HG03571 (cell line): ENCODE data around the gene AMER2.

Experiments used
- ATAC-seq: cut with Tn5 transposase; IDR thresholded peaks from one replicate; pipeline ENCODE4 v1.9.1; 2021; ENCODE audit not compliant: unreplicated experiment

The AMER2 gene

GRCh38 chr13:25171517-25172302 is at the start of gene AMER2:
Gene AMER2, minus strand, starts transcription at chr13:25172288. Its CDS starts 669 bp downstream, at chr13:25171619.
- no peak for ATAC-seq

GRCh38 chr13:25218019-25218418 is 45.9 kb upstream of the AMER2 start:
- no peak for ATAC-seq

GRCh38 chr13:25217023-25217885 is 45.2 kb upstream of the AMER2 start:
- no peak for ATAC-seq

- no peak for ATAC-seq
Measured at GRCh38 chr13:25215253-25215575, 43.1 kb upstream of the AMER2 start.

GRCh38 chr13:25214491-25215252 is 42.6 kb upstream of the AMER2 start:
- no peak for ATAC-seq

- no peak for ATAC-seq
Measured at GRCh38 chr13:25213715-25214114, 41.6 kb upstream of the AMER2 start.

GRCh38 chr13:25210842-25211569 is 38.9 kb upstream of the AMER2 start:
- no peak for ATAC-seq

DNA sequence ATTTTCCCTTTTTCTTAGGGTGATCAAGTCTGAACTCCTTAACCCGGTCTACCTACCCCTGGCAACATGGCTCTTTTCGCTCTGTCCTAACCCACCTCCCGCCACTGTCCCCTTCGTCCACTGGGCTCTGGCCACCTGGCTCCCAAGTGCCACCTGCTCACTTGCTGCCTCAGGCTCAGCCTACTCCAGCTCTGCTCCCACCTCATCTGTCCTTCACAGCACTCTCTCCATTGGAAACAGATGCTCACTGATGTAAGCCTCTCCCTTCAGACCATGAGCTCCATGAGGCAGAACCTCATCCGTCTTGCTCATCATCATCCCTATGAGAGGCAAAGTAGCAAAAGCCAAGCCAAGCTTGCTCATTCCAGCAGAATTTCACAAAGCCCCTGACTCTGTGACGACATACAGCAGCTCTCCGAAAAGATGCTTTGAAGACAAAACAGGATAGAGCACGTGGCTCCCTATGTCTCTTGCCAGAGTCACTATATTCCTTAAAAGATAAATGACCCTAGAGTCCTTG is 35.3 kb upstream of the AMER2 start:
- ATAC-seq, result no peak

- no peak for ATAC-seq
Measured at GRCh38 chr13:25204863-25205262, 32.8 kb upstream of the AMER2 start.

DNA sequence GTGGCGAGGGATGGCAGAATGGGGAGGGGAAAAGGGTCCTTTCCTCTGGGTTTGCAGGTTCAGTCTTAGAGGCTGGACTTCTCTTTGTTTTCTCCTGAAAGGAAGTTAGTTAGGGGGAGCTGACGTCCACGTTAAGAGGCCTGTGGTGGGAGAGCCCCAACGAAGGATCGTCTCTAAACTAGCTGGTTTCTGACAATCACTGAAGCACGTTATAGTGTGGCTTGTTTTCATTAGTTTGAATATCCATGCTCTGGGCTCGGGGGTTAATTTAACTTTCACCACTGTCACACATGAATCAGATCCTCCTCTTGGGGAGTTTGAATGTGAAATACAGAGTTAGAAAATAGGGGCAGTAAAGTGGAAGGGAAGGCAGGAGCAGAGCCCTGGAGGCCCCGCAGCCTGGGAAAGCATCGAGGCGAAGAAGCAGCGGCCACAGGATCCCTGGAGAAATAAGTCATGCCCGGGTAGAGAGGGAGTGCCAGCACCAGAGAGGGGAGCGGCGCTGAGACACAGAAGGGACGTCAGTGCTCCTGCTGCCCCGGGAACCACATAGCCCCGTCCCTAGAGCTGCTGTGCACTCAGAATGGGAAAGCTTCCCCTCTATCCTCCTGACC is 31.1 kb upstream of the AMER2 start:
- ATAC-seq, result no peak

GRCh38 chr13:25200783-25201182 is 28.7 kb upstream of the AMER2 start:
- ATAC-seq, result no peak

GRCh38 chr13:25198647-25199046 is 26.6 kb upstream of the AMER2 start:
- no peak for ATAC-seq

DNA sequence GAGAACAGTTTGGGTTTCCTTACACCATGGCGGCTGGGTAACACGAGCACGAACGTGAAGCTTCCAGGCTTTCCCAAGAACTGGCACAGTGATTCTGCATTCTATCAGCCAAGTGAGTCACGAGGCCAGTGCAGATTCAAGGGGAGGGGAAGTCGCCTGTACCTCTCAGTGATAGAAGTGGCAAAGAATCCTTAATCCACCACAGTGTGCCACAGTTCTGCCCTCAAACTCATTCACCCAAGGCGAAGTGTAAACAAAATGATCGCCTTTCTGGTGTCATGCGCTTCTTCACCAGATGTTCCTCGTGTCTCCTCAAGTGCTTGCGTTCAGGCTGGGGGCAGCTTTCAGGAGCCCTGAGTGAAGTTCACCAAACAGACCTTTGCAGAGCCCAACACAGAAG is 24.9 kb upstream of the AMER2 start:
- no peak for ATAC-seq

- no peak for ATAC-seq
Measured at GRCh38 chr13:25192936-25193335, 20.8 kb upstream of the AMER2 start.

- ATAC-seq, result no peak
Measured at GRCh38 chr13:25192489-25192888, 20.4 kb upstream of the AMER2 start.

DNA sequence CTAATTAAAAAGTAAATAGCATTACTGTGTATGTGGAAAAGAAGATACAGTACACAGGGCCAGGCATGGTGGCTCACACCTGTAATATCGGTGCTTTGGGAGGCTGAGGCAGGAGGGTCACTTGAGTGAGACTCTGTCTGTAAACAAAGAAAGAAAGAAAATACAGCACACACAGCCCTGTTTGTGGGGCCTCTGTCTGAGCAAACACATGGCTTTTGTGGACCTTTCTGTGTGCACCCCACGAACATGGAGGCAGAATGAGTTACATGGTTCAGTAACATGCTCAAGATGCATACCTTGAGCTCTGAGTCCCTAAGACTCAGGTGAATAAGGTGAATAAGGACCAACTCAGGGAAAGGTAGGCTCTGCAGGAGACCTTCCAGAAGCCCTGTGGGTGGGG is 20.0 kb upstream of the AMER2 start:
- ATAC-seq, result no peak

- no peak for ATAC-seq
Measured at GRCh38 chr13:25190771-25191170, 18.7 kb upstream of the AMER2 start.

DNA sequence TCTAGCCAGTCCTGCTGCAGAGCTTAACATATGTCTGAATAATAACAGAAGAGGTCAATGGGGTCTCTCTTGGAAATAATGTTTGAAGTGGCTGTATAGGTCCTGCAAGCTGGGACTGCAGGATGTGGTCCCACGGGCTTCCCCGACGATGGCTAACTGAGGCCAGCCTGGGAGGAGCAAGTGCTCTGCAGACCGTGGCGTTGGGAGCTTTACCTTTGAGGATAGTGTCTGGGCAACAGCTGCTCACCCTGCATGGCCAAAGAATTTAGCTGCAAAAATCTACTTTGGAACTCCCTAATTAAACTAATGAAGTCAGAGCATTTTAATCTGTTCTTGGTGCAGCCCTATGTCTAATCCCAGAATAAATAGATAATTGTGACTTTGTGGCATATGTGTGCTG is 18.2 kb upstream of the AMER2 start:
- ATAC-seq, result no peak

DNA sequence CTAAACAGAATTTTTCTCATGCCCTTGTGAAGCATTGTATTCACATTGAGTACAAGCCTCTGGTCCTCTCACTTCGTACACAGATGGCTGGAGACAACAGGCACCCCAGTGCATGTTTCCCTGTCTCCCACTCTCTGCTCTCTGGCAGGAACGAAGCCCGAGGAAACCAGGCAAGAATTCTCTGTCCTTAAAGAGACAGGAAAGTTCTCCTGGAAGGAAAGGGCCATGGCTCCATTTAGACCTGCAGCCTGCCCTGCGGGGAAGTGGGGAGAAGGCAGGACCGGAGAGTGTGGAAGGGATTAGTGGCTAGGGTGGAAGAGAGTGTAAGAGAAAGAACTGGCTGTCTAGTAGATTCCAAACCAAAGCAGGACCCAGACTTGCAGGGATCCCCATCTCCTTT is 15.5 kb upstream of the AMER2 start:
- ATAC-seq, result no peak

- no peak for ATAC-seq
Measured at GRCh38 chr13:25186187-25186586, 14.1 kb upstream of the AMER2 start.
